ENCODE results near the gene FPGS.
"Not testable (repeated sequence)": the region's sequence is repeated elsewhere in the genome, so short reads cannot be mapped to it uniquely, and the experiment has no call there.

GRCh38 chr9:127845619-127846018, 42.9 kb downstream of the FPGS start:
- not testable (repeated sequence) for TF ChIP-seq CTCF, POLR2A (IDR thresholded peaks at IDR 0.05)
